ENCODE data around the gene PRR30. TPM values are rescaled to one million over a fixed set of nuclear protein-coding genes. Genes with fewer than 3 reads are reported as not detected.

PRR30 gene
- total RNA-seq, 1 donor = not detected

DNA sequence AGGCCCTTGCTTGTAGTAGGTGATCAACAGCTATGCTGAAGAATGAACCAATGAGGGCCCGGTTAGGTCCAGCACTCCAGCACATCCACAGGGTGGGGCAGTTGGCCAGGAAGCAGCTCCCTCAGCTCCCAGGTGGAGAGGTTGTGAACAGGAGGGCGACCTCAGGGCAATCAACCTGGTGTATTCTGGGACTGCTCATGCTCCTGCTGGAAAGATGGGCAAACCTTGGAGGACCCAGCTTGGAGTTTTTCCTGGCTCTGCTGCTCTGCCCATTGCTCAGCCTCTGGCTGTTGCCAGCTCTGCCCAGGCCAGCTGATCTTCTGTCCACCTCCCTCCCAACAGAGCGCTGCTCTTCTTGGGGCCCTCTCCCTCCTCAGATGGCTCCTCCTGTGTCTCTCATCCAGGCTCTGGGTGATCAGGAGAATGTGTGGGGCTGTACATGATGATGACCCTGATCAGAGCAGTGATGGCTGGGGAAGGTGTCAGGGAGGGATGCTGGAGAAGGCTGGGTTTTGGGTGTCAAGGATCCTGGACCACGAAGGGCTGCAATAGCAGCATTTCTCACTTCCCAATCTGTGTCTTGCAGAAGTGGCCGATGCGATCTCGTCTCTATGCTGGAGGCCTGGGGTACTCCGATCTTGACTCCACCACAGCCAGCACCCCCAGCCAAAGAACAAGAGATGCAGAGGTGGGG is 13.0 kb upstream of the PRR30 start:
- H3K9me3 ChIP-seq (ENCODE audit: low read depth, low read length) = no peaks in the 10 kb centered on the region
- H3K4me1 ChIP-seq (ENCODE audit: insufficient read depth, low read length) = no peaks in the 10 kb centered on the region
- no peak overlapping the region for H2AFZ ChIP-seq (ENCODE audit: low read length)
- no peak overlapping the region for H3K4me3 ChIP-seq (ENCODE audit: insufficient read depth, low read length)
- no peak overlapping the region for H3K27ac ChIP-seq (ENCODE audit: low read depth, low read length)
- H3K79me2 ChIP-seq (ENCODE audit: insufficient read depth, low read length) = no peaks in the 10 kb centered on the region
- TF ChIP-seq, protein P1, sequence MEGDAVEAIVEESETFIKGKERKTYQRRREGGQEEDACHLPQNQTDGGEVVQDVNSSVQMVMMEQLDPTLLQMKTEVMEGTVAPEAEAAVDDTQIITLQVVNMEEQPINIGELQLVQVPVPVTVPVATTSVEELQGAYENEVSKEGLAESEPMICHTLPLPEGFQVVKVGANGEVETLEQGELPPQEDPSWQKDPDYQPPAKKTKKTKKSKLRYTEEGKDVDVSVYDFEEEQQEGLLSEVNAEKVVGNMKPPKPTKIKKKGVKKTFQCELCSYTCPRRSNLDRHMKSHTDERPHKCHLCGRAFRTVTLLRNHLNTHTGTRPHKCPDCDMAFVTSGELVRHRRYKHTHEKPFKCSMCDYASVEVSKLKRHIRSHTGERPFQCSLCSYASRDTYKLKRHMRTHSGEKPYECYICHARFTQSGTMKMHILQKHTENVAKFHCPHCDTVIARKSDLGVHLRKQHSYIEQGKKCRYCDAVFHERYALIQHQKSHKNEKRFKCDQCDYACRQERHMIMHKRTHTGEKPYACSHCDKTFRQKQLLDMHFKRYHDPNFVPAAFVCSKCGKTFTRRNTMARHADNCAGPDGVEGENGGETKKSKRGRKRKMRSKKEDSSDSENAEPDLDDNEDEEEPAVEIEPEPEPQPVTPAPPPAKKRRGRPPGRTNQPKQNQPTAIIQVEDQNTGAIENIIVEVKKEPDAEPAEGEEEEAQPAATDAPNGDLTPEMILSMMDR (IDR thresholded peaks at IDR 0.05; ENCODE audit: extremely low read depth, low read depth, low read length) = no peak
- H3K4me2 ChIP-seq (ENCODE audit: insufficient read depth, low read length) = no peak overlapping the region
- no peaks in the 10 kb centered on the region for H3K36me3 ChIP-seq (ENCODE audit: insufficient read depth, low read length)
- no peaks in the 10 kb centered on the region for H4K20me1 ChIP-seq (ENCODE audit: insufficient read depth, low read length)
- H3K27me3 ChIP-seq (ENCODE audit: insufficient read depth, low read length) = no peaks in the 10 kb centered on the region
- no peak for DNase-seq (ENCODE audit: insufficient read length, low spot score, missing footprints)

- Histone ChIP-seq H3K9me3 (ENCODE audit: low read depth, low read length) (no peaks in the 10 kb centered on the region), H2AFZ (ENCODE audit: low read length) (no peak overlapping the region), H3K79me2 (ENCODE audit: insufficient read depth, low read length) (no peaks in the 10 kb centered on the region), H3K4me3 (ENCODE audit: insufficient read depth, low read length) (no peak overlapping the region), H3K27ac (ENCODE audit: low read depth, low read length) (no peak overlapping the region), H3K36me3 (ENCODE audit: insufficient read depth, low read length) (no peaks in the 10 kb centered on the region), H3K27me3 (ENCODE audit: insufficient read depth, low read length) (no peaks in the 10 kb centered on the region), H4K20me1 (ENCODE audit: insufficient read depth, low read length) (no peaks in the 10 kb centered on the region), H3K4me2 (ENCODE audit: insufficient read depth, low read length) (no peak overlapping the region), H3K4me1 (ENCODE audit: insufficient read depth, low read length) (no peaks in the 10 kb centered on the region)
- TF ChIP-seq, protein P1 (IDR thresholded peaks at IDR 0.05; ENCODE audit: extremely low read depth, low read depth, low read length) = no peak
- DNase-seq (ENCODE audit: insufficient read length, low spot score, missing footprints) = no peak
Observed at GRCh38 chr2:27150639-27151230, 11.5 kb upstream of the PRR30 start.

DNA sequence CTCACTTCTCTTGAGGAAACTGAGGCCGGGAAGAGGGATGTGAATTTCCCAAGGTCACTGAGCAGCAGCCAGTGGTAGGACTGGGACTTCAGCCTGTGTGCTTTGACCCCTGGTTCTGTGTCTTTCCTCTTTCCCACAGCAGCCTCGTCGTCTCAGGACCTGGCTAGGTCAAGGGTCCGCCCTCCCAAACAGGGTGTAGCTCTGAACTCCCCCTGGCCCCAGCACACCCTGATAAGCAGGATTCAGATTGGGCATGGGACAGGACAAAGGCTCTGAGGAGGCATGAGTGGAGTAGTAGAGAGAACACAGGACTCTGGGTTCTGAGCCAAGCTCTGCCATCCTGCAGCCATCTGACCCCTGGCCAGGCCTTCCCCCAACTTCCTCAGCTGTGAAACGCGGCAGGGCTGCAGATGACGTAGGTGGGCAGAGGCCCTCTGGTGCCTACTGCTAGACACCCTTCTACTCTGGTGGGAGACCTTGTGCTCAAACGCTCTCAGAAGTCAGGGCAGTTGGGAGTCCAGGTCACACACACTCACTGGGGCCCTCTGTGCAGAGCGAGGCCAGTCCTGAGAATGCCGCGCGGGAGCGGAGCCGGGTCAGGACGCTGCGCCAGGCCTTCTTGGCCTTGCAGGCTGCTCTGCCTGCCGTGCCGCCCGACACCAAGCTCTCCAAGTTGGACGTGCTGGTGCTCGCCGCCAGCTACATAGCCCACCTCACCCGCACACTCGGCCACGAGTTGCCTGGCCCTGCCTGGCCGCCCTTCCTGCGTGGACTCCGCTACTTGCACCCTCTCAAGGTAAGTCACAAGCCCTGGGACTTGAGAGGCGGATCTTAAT is 10.6 kb upstream of the PRR30 start:
- Histone ChIP-seq H2AFZ (ENCODE audit: low read length) (no peak overlapping the region), H3K79me2 (ENCODE audit: insufficient read depth, low read length) (no peaks in the 10 kb centered on the region), H3K27me3 (ENCODE audit: insufficient read depth, low read length) (no peaks in the 10 kb centered on the region), H3K4me2 (ENCODE audit: insufficient read depth, low read length) (no peak overlapping the region), H3K4me1 (ENCODE audit: insufficient read depth, low read length) (no peaks in the 10 kb centered on the region), H3K4me3 (ENCODE audit: insufficient read depth, low read length) (no peak overlapping the region), H4K20me1 (ENCODE audit: insufficient read depth, low read length) (no peaks in the 10 kb centered on the region), H3K36me3 (ENCODE audit: insufficient read depth, low read length) (no peaks in the 10 kb centered on the region), H3K9me3 (ENCODE audit: low read depth, low read length) (no peaks in the 10 kb centered on the region), H3K27ac (ENCODE audit: low read depth, low read length) (no peak overlapping the region)
- DNase-seq (ENCODE audit: insufficient read length, low spot score, missing footprints) = no peak
- TF ChIP-seq, protein P1 (IDR thresholded peaks at IDR 0.05; ENCODE audit: extremely low read depth, low read depth, low read length) = no peak
